AG09319 (cell line): Measurements from ENCODE around the gene ANP32B.
"Not testable (repeated sequence)": the region's sequence is repeated elsewhere in the genome, so short reads cannot be mapped to it uniquely, and the experiment has no call there.

ENCODE experiments used
- DNase-seq: peaks from one replicate; pipeline ENCODE4 v3.0.0-alpha.2; 2010; ENCODE audit warnings: low read depth; ENCODE audit errors: extremely low read depth
- TF ChIP-seq, protein P1 (sequence below): IDR thresholded peaks from 2 replicates; pipeline ENCODE4 v1.5.1; 2011; ENCODE audit warnings: low read depth, mild to moderate bottlenecking, inconsistent platforms, low read length, moderate library complexity

The ANP32B gene

DNA sequence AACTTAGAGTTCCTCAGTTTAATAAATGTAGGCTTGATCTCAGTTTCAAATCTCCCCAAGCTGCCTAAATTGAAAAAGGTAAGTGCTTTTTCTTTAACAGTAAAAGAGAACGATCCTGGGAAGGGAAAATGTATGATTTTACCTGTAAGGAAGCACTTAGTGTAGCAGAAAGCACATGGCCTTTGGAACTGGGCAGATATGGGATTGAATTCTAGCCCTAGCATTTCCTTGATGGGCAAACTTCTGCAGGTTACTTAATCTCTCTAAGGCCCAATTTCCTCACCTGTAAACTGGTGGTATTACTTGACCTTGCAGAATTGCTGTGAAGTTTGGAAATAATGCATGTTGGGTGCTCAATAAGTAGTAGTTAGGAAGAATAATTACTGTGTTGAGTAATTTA is 11.6 kb downstream of the ANP32B start:
- no peak for DNase-seq
- TF ChIP-seq, protein P1, sequence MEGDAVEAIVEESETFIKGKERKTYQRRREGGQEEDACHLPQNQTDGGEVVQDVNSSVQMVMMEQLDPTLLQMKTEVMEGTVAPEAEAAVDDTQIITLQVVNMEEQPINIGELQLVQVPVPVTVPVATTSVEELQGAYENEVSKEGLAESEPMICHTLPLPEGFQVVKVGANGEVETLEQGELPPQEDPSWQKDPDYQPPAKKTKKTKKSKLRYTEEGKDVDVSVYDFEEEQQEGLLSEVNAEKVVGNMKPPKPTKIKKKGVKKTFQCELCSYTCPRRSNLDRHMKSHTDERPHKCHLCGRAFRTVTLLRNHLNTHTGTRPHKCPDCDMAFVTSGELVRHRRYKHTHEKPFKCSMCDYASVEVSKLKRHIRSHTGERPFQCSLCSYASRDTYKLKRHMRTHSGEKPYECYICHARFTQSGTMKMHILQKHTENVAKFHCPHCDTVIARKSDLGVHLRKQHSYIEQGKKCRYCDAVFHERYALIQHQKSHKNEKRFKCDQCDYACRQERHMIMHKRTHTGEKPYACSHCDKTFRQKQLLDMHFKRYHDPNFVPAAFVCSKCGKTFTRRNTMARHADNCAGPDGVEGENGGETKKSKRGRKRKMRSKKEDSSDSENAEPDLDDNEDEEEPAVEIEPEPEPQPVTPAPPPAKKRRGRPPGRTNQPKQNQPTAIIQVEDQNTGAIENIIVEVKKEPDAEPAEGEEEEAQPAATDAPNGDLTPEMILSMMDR, result no peak

DNA sequence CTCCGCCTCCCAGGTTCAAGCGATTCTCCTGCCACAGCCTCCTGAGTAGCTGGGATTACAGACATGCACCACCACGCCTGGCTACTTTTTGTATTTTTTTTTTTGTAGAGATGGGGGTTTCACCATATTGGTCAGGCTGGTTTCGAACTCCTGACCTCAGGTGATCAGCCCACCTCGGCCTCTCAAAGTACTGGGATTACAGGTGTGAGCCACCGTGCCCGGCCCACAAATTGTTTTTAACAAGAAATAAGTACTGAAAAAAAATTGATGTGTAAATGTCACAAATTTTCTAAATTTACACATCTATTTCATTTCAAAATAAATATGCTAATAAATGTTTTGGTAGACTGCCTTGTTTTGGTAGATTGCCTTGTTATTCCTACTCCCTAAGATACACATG is 13.5 kb downstream of the ANP32B start:
- not testable (repeated sequence) for DNase-seq

DNA sequence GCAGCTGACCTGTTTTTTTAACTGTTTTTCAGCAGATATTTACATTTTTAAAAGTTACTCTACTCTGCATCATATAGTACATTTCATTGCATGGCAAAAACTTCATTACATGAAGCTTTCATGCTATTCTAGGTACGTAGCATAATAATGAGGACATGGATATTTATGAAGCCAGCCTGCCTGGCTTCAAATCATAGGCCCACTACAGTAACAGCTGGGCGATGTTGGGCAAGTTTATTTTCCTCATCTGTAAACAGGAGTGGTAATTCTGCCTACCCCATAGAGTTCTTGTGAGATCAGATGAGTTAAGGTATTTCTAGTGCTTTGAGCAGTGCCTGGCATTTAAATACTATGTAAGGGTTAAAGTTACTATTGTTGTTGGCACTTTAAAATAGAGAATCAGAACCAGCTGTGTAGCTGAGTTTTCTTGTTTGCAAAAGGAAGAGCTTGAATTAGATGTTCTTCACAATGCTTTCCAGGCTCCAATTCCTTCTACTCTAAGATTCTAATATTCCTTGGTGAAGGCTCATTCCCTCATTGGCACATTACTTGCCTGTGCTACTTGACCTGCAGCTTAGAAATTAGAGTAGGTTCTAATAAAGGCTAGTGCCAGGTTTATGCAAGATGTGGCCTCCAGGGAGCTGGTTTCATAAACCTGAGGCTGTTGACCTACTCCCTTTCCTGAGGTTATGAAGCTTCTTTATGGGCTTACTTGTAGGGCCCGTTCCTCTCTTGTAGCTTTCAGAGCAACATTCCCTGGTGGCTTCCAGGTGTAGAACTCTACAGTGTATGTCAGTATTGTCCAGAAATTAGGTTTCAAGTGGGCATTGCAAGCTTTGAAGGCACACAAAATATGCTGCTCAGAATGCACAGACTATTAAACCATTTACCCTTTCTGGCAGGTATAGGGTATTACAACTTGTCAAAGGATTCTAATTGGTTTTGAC is 14.5 kb downstream of the ANP32B start:
- TF ChIP-seq, protein P1, result no peak
- DNase-seq, result no peak

DNA sequence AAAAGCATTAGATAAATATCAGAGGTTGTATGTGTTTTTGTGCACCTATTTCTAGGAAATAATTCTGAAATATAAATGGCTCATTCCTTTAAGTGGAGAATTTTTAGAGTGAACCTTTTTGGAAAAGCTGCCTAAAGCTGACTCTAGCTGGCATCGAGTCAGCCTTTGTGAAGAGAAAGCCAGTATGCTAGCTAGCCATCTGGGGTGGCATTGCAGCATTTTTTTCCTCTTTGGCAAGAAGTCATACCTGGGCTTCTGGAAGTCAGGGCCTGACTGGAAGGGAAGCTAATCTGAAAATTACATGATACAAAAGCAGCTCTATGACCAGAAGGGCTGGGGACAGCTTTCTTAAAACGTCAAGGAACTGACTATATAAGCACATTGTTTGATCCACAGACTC is 19.7 kb downstream of the ANP32B start:
- TF ChIP-seq, protein P1, result no peak
- no peak for DNase-seq

DNA sequence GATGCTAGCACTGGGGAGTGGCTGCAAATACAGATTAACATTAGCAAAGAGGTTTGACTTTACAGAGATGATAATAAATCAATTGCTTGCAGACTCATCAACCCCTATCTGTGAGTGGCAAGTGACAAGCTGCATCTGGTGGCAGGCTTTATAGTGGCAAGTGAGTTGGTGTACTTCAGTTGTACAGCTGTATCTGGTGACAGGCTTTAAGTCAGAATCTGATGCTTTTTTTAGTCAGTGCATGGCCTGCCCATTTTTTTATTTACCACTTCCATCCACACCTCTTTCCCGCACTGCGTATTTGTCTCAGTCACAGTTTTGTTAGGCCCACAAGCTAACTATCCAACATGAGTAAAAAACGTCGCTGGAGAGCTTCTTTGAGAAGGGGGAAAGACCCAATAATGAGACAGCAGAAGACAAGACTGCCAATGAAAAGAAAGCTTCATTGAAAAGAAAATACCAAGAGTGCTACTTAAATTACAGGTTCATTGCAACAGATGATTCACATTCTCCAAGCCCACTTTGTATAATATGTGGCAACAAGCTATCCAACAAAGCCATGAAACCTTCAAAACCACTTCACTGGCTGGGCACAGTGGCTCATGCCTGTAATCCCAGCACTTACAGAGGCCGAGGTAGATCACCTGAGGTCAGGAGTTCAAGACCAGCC is 23.1 kb downstream of the ANP32B start:
- TF ChIP-seq, protein P1, result no peak
- DNase-seq, result no peak

DNA sequence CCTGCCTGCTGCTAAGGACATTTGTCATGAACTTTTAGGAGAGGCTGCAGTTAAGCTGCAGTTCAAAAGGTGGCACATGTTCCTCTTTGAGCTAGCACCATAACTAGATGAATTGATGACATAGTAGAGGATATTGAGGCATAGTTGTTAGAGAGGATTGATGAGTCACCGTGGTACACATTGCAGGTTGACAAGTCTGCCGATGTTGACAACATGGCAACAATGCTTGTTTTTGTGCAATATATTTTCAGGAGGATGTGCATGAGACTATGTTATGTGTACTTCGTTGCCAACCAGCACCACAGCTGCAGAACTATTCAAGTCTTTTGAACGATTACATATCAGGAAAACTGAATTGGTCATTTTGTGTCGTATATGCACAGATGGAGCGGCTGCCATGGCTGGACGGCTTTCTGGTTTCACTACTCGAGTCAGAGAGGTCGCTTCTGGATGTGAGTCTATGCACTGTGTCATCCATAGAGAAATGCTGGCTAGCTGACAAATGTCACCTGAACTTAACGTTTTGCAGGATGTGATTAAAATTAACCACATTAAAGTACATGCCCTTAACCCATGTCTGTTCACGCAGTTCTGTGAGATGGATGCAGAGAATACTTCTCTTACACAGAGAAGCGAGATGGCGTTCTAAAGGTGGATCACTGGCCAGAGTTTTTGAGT is 24.2 kb downstream of the ANP32B start:
- no peak for DNase-seq
- TF ChIP-seq, protein P1, result no peak

DNA sequence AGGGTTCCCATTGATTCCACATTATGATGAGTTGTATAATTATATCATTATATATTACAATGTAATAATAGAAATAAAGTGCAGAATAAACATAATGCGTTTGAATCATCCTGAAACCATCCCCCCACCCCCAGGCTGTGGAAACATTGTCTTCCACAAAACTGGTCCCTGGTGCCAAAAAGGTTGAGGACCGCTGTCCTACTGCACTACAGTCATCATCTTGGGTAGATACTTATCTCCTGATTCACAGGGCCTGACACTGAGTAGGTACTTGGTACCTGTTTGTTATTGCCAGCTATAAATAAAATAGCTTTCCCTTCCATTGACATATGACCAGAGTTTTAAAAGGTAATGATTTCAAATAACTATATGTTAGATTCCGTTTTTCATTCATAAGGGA is 25.6 kb downstream of the ANP32B start:
- TF ChIP-seq, protein P1, result no peak
- no peak for DNase-seq
